HG03159 (cell line): ENCODE measurements around the gene MCF2L2.

Source experiments
- ATAC-seq: cut with Tn5 transposase; IDR thresholded peaks from one replicate; pipeline ENCODE4 v1.9.1; 2021; ENCODE audit warnings: mild to moderate bottlenecking, moderate library complexity; ENCODE audit not compliant: unreplicated experiment

Gene MCF2L2

DNA sequence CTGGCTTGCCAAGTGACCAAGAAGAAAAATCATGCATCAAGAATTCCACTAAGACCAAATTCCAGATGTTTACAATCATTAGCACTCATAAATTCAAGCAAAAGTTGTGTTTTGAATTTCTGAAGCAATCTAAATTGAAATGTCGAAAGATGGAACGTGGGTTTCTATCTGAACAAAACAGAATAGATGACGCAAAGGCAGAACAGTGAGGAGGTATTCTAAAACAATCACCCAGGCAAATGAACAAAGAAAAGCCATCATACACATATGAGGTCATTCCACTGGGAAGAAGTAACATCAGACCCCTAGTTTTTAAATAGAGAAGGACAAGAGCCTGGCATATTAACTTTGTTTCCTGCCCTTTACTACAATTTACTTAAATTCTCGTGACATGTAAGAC is 58.0 kb downstream of the MCF2L2 start:
- no peak for ATAC-seq

DNA sequence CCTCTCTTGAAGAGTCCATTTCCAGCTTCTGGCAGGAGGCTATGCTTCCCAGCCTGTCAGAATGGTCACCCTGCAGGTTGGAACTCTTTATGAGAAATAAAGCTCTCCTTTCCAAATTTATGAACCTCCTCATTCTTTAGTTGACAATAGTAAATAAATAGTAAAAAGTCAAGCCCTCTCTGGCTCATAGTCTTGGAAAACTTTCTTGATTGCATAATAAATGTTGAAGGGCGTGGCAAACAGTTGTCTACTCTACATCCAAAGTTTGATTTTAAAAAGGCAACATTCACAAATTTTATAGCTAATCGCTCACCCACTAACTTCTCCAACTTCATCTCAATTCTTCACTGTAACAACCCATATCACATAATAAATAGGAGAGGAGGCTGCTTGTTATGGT is 58.8 kb downstream of the MCF2L2 start:
- ATAC-seq, result no peak

DNA sequence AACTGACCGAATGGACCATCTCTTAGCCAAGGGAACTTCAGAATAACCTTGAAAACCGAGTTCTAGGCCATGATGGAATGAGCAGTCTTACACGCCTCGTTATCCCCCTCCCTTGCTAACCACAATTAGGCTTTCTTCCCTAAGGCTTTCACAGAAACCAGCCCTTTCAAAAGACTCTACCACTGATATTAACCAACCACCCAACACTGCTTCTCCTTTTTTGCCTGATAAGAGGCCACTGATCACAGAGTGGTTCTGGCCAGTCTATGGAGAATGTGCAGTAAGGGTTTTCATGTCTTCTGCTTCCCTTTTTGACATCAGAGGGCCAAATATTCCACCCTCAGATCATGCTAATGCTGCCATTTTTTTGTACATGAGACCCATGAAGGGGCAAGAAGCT is 59.3 kb downstream of the MCF2L2 start:
- ATAC-seq, result no peak

DNA sequence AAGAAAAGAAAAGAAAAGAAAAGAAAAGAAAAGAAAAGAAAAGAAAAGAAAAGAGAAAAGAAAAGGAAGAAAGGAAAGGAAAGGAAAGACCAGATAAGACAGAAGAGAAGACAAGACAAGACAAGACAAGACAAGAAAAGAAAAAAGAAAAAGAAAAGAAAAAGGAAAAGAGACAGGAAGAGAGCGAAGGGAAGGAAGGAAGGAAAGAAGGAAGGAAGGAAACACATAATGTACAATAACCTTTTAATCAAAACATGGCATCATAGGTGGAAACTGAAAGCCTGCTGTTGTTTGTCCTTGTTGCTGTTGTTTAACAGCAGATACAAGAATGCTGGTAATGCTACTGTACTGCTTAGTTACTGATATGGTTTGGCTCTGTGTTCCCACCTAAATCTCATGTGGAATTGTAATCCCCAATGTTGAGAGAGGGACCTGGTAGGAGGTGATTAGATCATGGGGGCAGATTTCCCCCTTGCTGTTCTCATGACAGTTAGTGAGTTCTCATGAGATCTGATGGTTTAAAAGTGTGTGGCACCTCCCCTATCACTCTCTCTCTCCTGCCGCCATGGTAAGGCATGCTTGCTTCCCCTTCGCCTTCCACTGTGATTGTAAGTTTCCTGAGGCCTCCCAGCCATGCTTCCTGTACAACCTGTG is 67.3 kb downstream of the MCF2L2 start:
- ATAC-seq, result no peak

DNA sequence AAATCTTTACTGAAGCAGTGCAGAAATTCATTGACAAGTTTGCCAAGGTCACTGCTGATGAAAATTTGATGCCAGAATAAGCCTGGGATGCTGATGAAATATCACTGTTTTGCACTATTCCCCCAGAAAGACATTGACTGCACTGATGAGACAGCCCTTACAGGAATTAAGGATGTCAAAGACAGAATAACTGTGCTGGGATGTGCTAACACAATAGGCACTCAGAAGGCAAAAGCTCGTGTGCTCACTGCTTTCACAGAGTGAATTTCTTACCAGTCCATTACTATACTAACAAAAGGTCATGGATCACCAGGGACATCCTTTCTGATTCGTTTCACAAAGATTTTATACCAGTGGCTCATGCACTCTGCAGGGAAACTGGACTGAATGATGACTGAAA is 69.4 kb downstream of the MCF2L2 start:
- no peak for ATAC-seq

DNA sequence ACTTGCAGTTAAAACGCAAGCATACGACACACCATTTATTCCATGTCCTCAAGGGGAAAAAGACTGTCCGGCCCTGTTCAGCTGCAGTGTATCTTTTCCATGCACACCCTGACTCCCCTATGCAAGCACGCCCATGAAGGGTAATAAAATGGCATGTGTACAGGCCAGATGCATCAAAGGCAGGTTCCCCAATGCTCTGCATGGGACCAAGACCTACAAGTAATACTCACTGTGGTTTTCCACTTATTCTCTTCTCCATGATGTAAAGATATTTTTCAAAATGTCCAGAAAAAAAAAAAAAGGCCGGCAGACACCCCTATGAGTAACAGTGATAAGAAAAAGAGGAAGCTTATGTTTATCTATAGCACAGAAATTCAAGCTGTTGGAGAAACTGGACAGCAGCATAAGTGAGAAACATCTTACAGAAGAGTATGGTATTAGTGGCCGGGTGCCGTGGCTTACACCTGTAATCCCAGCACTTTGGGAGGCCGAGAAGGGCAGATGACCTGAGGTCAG is 70.8 kb downstream of the MCF2L2 start:
- ATAC-seq, result no peak

DNA sequence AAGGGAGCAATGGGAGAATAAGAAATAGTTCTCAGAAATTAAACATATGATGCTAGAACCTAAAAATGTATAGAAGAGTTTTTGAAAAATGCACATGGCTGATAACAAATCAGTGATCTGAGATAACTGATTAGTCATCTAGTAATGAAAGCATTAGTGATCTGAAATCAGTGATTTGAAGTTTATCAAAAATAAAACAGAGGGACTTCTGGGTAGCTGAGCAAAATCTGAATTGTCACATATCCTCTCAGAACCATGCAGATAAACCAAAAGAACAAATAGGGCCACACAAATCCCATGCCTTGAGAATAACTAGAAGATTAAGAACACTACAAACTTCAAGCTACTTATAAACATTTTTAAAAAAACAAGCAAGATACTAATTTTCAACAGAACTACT is 71.5 kb downstream of the MCF2L2 start:
- ATAC-seq, result no peak

DNA sequence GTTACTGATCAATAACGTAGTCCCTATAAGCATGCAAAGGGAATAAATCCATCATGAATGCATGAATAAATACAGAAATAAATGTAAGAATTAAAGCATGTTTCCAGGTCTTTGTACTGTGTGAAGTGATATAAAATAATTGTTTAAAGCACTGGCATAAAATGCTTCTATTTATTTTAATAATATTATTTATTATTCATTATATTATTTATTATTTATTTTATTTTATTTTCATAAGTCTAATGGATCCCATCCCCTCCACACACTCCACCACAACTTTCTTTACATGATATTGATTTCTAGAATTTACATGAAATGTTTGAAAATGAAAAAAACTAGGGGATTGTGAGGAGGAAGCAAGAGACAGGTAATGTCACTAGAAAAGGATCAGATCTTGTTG is 73.5 kb downstream of the MCF2L2 start:
- ATAC-seq, result no peak

DNA sequence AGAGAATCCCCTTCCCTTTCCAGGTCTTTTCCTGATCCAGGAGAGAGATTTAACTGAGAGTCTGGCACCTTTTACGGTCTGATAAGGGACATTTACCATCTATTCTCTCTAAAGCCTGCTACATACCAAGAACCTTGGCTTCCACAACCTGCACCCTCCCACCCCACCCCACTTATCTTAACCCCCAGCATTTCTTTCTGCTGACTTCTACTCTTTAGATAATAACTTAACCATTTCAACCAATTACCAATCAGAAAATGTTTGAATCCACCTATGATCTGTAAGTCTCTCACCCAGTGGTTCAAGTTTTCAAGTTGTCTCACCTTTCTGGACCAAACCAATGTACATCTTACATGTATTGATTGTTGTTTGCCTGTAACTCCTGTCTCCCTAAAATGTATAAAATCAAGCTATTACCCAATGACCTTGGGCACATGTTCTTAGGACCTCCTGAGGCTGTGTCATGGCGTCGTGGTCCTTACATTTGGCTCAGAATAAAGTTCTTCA is 74.0 kb downstream of the MCF2L2 start:
- ATAC-seq, result no peak

DNA sequence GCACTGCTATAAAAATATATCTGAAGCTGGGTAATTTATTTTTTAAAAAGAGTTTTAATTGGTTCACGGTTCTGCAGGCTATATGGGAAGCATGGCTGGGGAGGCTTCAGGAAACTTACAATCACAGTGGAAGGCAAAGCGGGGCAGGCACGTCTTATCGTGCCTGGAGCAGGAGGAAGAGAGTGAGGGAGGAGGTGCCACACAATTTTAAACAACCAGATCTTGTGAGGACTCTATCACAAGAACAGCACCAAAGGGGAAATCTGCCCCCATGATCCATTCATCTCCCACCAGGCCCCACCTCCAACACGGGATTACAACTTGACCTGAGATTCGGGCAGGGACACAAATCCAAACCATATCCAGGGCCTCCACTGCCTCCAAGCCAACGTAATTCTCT is 75.0 kb downstream of the MCF2L2 start:
- ATAC-seq, result no peak

DNA sequence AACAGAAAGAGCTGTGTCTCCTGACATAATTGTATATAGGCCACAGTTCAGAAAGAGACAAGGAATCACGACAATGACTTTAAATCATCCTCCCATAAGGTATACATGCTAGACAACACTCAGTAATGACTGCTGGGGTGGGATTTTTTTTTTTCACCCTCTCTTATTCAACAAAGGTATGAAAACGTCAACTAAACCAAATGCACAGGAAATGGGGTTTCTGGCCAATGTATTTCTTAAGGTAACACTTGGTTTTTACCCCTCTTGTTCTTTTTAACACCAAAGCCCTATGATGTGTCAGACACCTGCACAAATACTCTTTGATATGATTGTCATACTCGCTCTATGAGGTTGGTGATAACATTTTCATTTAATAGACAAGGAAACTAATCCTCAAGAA is 78.3 kb downstream of the MCF2L2 start:
- ATAC-seq, result no peak

DNA sequence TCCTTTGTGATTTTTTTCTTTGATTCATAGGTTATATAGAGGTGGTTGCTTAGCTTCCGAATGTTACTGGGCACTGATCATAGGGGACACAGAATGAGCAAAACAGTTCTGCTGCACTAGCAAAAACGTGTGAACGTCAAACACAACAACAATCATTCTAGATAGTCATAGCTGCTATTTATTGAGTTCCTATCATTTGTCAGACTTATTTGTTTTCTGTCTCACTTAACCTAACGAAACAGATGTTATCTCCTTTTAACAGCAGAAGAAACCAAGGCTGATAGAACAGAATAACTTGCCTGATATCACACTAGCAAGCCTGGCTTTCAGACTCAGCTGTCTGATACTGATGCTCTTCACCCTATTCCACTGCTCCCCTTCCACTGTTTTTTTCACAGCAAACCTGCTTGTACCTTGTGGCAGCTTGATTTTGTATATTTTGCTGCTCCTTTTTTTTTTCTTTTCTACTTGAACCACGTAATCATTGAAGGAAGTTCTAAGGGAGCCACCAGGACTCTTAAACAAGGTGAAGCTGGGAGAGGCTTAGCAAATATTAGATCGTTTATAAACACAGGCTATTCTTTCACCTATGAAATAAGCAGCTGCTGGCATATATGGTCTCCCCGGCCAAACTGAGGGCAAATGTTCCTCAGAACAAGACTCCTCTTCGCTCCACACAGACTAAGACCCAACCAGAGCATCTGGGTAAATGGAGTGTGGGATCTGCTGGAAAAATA is 78.8 kb downstream of the MCF2L2 start:
- ATAC-seq, result no peak

DNA sequence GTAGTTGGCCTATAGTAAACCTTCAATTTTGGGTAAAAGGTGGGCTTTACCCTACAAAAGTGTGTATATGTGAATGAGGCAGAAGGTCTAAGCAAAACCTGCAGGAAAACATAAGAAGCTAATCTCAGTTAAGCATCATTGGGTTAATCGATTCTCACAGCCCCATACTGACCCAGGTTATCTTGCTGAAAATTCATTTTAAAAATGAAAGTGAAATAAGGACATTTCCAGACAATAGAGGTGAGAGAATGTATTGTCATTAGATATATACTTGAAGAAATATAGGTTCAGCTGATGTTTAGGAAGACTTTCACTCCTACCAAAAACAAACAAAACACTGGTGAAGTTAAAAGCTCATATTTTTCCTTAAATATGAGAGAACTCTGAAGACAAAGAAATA is 85.6 kb downstream of the MCF2L2 start:
- no peak for ATAC-seq

DNA sequence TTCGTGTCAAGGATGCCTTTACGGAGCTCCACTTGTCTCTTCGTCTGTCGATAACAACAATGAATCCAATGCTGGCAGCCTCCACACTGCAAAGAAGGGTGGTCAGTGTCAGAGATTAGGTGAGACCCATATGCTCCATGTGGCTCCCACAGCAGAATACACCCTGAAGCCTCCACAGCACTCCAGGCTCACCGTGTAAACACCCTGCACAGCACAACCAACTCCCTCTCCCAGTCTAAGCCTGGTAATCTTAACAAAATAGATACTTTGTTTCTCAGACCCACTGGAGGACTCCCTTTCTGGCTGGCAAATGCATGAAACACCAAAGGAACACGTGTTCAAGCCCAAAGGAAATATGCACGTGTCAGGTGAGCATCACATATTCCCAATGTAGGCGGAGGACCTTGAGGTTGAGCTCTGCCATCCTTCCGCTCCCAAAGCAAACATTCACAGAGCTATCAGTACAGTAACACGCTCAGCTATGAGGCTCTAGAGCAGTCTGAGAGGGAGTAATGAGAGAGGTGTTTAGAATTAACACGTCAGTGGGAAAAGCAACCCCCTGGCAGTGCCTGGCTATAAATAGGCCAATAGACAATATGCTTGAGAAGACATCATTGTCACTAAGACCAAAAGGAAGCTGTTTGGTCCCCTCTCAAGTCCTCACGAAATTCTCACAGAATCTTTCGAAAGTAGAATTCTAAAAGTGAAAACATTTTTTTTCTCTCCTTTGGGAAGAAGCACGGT is 86.7 kb downstream of the MCF2L2 start:
- no peak for ATAC-seq

DNA sequence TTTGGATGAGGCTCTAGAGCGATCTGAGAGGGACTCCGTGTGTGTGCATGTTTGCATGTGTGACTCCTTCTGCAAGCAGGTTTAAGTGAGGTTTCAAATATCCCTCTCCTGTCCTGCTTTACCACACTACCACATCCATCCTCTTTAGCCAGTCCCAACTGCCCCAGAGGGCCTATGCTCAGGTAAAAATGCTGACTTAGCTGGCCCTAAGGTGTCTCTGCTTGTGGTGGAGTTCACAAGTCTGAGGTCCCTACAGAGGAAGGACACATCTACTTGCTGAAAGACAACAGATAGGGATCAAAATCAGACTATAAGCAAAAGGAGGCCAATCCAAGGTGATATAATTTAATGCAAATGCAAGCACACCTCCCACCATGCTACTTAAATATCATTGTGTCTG is 88.2 kb downstream of the MCF2L2 start:
- no peak for ATAC-seq

DNA sequence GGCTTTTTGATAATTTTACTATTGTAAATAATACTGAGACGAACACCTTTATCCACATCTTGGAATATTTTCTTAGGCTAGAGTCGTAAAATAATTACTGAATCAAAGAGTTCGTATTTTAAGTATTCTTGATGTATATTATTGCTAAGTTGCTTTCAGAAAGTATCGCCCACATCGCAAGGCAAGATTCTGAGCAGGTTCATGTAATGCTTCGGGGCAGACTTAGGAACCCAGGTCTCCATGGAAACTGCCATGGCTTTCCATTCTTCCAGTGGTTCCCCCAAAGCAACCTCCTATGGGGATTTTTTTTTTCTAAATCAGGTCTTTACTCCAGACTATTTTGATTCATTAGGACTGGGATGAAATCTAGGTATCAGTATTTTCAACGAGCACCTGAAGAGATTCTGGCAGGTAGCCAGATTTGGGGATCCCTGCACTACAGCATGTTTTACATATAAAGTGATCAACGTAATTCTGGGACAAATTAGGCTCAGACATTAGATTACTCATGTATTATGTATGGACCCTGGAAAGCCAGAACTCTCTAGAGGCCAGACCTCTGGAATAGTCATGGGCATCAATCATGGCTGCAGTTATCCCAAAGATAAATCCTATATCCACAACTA is 88.8 kb downstream of the MCF2L2 start:
- ATAC-seq, result no peak

DNA sequence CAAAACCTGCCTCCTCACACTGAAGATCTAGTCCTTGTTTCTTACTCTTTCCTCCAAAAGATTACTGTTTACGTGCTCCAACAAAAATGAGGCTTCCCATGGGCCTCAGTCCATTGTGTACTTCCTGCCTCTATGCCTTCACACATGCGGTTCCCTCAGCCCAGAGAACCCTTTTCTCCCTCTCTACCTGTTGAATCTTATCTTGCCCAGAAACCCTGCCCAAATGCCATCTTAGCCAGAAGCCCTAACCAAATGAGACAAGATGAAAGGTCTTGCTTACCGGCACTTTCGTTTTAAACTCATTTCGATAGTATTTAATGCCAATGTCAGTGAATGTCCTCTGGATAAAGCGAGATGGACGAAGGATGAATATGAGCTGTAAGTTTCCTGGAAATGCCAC is 89.9 kb downstream of the MCF2L2 start:
- ATAC-seq, result no peak

DNA sequence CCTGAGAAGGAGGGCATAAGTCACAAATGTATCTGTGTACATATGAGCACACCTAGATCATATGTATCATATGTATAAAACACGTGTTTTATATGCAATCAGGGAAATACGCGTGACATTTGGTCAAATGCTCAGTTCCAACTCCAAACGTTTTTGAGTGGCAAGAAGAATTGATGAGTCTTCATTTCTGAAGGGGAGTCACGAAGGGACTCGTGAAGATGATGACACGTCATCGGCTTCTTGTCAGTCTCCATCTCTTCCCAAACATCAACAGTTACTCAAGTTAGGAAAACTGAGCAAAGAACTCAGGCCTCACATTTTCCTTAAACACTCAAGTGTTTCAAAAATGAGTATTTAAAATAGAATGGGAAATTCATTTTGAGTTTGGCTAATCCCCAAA is 95.9 kb downstream of the MCF2L2 start:
- no peak for ATAC-seq

DNA sequence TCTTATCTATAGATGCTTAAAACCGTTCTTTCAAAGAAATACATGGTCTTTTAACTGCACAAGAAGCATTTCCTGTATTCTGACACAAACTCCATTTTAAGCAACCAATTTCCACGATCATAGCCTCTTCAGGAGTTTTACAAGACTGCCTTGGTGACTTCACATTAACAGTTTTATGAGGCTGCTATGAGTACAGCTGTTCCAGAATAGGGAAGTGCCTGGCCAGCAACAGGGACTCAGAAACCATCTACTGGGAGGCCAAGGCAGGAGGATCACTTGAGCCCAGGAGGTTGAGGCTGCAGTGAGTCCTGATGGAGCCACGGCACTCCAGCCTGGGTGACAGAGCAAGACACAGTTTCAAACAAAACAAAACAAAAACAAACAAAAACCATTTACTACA is 96.9 kb downstream of the MCF2L2 start:
- no peak for ATAC-seq

DNA sequence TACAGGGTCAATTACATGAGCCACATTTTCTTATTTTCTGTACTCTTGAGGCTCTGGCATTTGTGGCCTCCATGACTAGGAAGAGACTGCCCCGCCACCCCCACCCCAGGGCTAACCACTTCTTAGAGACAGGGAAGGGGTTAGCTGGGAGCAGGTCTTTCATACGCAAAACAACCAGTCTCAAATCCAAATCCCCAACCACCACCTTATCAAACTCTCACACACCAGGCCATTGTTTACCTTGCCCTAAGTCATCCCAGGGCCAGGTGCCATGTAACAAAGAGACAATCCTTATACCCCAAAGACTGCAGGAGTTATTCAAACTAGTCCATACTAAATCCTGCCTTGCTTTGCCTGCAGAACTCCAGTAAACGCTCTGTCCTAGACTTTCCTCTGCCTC is 97.5 kb downstream of the MCF2L2 start:
- ATAC-seq, result no peak

DNA sequence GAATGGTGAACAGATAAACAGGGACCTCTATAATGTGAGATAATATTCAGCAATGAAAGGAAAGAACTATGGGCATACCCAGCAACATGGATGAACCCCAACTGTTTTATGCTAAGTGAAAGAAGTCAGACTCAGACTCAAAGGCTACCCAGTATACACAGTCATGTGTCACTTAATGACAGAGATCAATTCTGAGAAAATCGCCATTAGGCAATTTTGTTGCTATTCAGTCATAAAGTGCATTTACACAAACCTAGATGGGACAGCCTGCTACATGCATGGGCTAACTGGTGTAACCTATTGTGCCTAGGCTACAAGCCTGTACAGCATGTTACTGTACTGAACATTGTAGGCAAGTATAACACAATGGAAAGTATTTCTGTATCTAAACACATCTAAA is 98.9 kb downstream of the MCF2L2 start:
- no peak for ATAC-seq
